ELF-1 (cell line): Measurements from ENCODE around the gene ASAP2.
A peak's percentile ranks its signal among the peaks of the same experiment; 100 is the strongest.

Source experiments
- DNase-seq: peaks from one replicate; pipeline ENCODE4 v3.0.0-alpha.2; 2016; ENCODE audit warnings: low read depth, low spot score

ASAP2 gene

GRCh38 chr2:9346885-9347284 lies 140.3 kb downstream of the ASAP2 start:
- no peak for DNase-seq

- DNase-seq, result no peak
These were observed 140.8 kb downstream of the ASAP2 start for GRCh38 chr2:9347411-9347881.

GRCh38 chr2:9354318-9354717 lies 147.7 kb downstream of the ASAP2 start:
- no peak for DNase-seq

- DNase-seq, result no peak
These were observed 148.7 kb downstream of the ASAP2 start for GRCh38 chr2:9355270-9355669.

GRCh38 chr2:9355716-9356115 lies 149.1 kb downstream of the ASAP2 start:
- no peak for DNase-seq

GRCh38 chr2:9356261-9356660 lies 149.6 kb downstream of the ASAP2 start:
- no peak for DNase-seq

- no peak for DNase-seq
These were observed 152.2 kb downstream of the ASAP2 start for GRCh38 chr2:9358846-9359245.

GRCh38 chr2:9359463-9359862 lies 152.9 kb downstream of the ASAP2 start:
- DNase-seq, result no peak

- DNase-seq, result no peak
These were observed 153.5 kb downstream of the ASAP2 start for GRCh38 chr2:9360110-9360509.

GRCh38 chr2:9360701-9361100 lies 154.1 kb downstream of the ASAP2 start:
- no peak for DNase-seq

- DNase-seq, result no peak
These were observed 157.8 kb downstream of the ASAP2 start for GRCh38 chr2:9364373-9364772.

GRCh38 chr2:9364791-9365497 lies 158.3 kb downstream of the ASAP2 start:
- DNase-seq, result peak; percentile 24

GRCh38 chr2:9365498-9366019 lies 158.9 kb downstream of the ASAP2 start:
- no peak for DNase-seq

- DNase-seq, result no peak
These were observed 159.4 kb downstream of the ASAP2 start for GRCh38 chr2:9366026-9366425.

- no peak for DNase-seq
These were observed 164.1 kb downstream of the ASAP2 start for GRCh38 chr2:9370746-9371145.

GRCh38 chr2:9373047-9373446 lies 166.4 kb downstream of the ASAP2 start:
- DNase-seq, result no peak

- no peak for DNase-seq
These were observed 166.9 kb downstream of the ASAP2 start for GRCh38 chr2:9373476-9373875.

GRCh38 chr2:9374071-9374730 lies 167.6 kb downstream of the ASAP2 start:
- peak; percentile 30 for DNase-seq

- no peak for DNase-seq
These were observed 169.3 kb downstream of the ASAP2 start for GRCh38 chr2:9375857-9376428.

GRCh38 chr2:9377461-9378097 lies 171.0 kb downstream of the ASAP2 start:
- no peak for DNase-seq

- peak; percentile 48 for DNase-seq
These were observed 172.1 kb downstream of the ASAP2 start for GRCh38 chr2:9378433-9379390.
